Stimulated activated CD4-positive, alpha-beta T cell treated with anti-CD3 and anti-CD28 coated beads, Interleukin-12 subunit alpha, Interleukin-12 subunit beta, amount 100 ng/mL, for 24 hours (primary cell): ENCODE data around the gene CREB5.

Source experiments
- DNase-seq, 2 experiments: peaks; one replicate each; pipeline ENCODE4 v3.0.0-alpha.2; 2020; ENCODE audit warnings: low read depth in 2 of 2

Gene CREB5

GRCh38 chr7:28510026-28510369 lies 97.7 kb downstream of the CREB5 start:
- no peak for DNase-seq

GRCh38 chr7:28512668-28513440 lies 100.5 kb downstream of the CREB5 start:
- no peak for DNase-seq

- no peak for DNase-seq
These were observed 104.3 kb downstream of the CREB5 start for GRCh38 chr7:28516390-28517172.

- DNase-seq: no peak
These were observed 104.9 kb downstream of the CREB5 start for GRCh38 chr7:28517206-28517605.

GRCh38 chr7:28517606-28518005 lies 105.3 kb downstream of the CREB5 start:
- no peak for DNase-seq

- no peak for DNase-seq
These were observed 108.0 kb downstream of the CREB5 start for GRCh38 chr7:28520074-28521015.

GRCh38 chr7:28524978-28525377 lies 112.7 kb downstream of the CREB5 start:
- no peak for DNase-seq

GRCh38 chr7:28528899-28529298 lies 116.6 kb downstream of the CREB5 start:
- DNase-seq: no peak

- DNase-seq: no peak
These were observed 117.4 kb downstream of the CREB5 start for GRCh38 chr7:28529755-28530154.

GRCh38 chr7:28530175-28530802 lies 118.0 kb downstream of the CREB5 start:
- no peak for DNase-seq

- DNase-seq: no peak
These were observed 118.5 kb downstream of the CREB5 start for GRCh38 chr7:28530803-28531175.

GRCh38 chr7:28531291-28531690 lies 119.0 kb downstream of the CREB5 start:
- DNase-seq: no peak

GRCh38 chr7:28532181-28532580 lies 119.9 kb downstream of the CREB5 start:
- DNase-seq: no peak

GRCh38 chr7:28533267-28533666 lies 120.9 kb downstream of the CREB5 start:
- no peak for DNase-seq

- DNase-seq: no peak
These were observed 121.6 kb downstream of the CREB5 start for GRCh38 chr7:28533731-28534531.

- no peak for DNase-seq
These were observed 123.9 kb downstream of the CREB5 start for GRCh38 chr7:28536259-28536658.

GRCh38 chr7:28539289-28539981 lies 127.1 kb downstream of the CREB5 start:
- DNase-seq: no peak

- no peak for DNase-seq
These were observed 130.1 kb downstream of the CREB5 start for GRCh38 chr7:28542410-28542809.

GRCh38 chr7:28544453-28545117 lies 132.3 kb downstream of the CREB5 start:
- DNase-seq: no peak

GRCh38 chr7:28546067-28546466 lies 133.7 kb downstream of the CREB5 start:
- DNase-seq: no peak
